Measurements from ENCODE around the gene PAM16. TPM values are rescaled to one million over a fixed set of nuclear protein-coding genes. Genes with fewer than 3 reads are reported as not detected.

PAM16 gene
- total and polyA plus RNA-seq, 2 of the 8 experiments (the other 6 are each of a cell fraction or from before 2014, with no cell fraction given) = 78.3 to 198 TPM

- ChIA-PET CTCF (ENCODE audit: partially characterized antibody) (interaction anchor here (0.7 to 17.1 kb wide), 23 partner anchors 9 to 132 kb away, joined by 3 to 211 read pairs (median 6); partner anchors contain the start of gene CORO7), POLR2A (ENCODE audit: partially characterized antibody) (interaction anchor here (0.6 to 16.2 kb wide), 9 partner anchors 9 to 157 kb away, joined by 3 to 154 read pairs (median 5); partner anchors contain the start of genes PAM16 and TFAP4)
- Histone ChIP-seq H3K9ac (replicated peaks in 1 of 4; ENCODE audit: extremely low read depth in 1 of 4, low read depth in 3 of 4, low read length in 3 of 4) (no peak overlapping the region; a peak in 1 of 7 replicates), H3K79me1 (ENCODE audit: low read depth, low read length) (peaks cover 7% of the 10 kb centered on the region), H2BK12ac (ENCODE audit: low read depth, low read length) (no peak overlapping the region), H3K36me3 (ENCODE audit: control insufficient read depth in 2 of 4, insufficient read depth in 4 of 4, low read length in 3 of 4) (peaks cover 0 to 6% (median 0%) of the 10 kb centered on the region in 4 experiments; a peak in 3 of 8 replicates), H2BK5ac (ENCODE audit: low read depth, low read length) (no peak overlapping the region), H3K4me3 (ENCODE audit: extremely low read depth in 1 of 4, insufficient read depth in 2 of 4, low read depth in 3 of 4, low read length in 4 of 4) (no peak overlapping the region), H4K91ac (replicated peaks; ENCODE audit: insufficient read length, low read length) (no peak overlapping the region), H3K4me1 (replicated peaks in 1 of 4; ENCODE audit: control insufficient read depth in 3 of 4, insufficient read depth in 4 of 4, low read length in 3 of 4) (peaks cover 5 to 12% (median 9%) of the 10 kb centered on the region in 4 experiments), H4K8ac (ENCODE audit: extremely low read depth, insufficient read depth, low read length) (no peak overlapping the region), H3K79me2 (ENCODE audit: control insufficient read depth in 1 of 2, insufficient read depth in 2 of 2, low read length in 2 of 2) (peaks cover 0 to 9% of the 10 kb centered on the region in 2 experiments; a peak in 2 of 4 replicates), H2AFZ (ENCODE audit: low read length) (no peak overlapping the region), H4K5ac (ENCODE audit: insufficient read length, low read depth, low read length) (no peak overlapping the region), H3K27ac (ENCODE audit: low read depth, low read length) (no peak overlapping the region), H3K9me3 (ENCODE audit: insufficient read depth in 2 of 2, low read depth in 1 of 2, low read length in 1 of 2) (no peaks in the 10 kb centered on the region), H4K20me1 (replicated peaks in 1 of 2; ENCODE audit: control insufficient read depth in 1 of 2, insufficient read depth in 2 of 2, low read length in 2 of 2) (peaks cover 3 to 19% of the 10 kb centered on the region in 2 experiments), H3K56ac (replicated peaks; ENCODE audit: insufficient read length, low read depth, low read length) (no peak overlapping the region), H3K27me3 (replicated peaks in 1 of 4; ENCODE audit: control insufficient read depth in 3 of 4, extremely low read depth in 1 of 4, insufficient read depth in 3 of 4, low read length in 3 of 4) (no peaks in the 10 kb centered on the region), H3K23ac (ENCODE audit: insufficient read length) (no peak overlapping the region), H2BK20ac (ENCODE audit: low read length) (no peak overlapping the region), H3K4me2 (ENCODE audit: insufficient read depth in 1 of 2, low read depth in 2 of 2, low read length in 2 of 2) (no peak overlapping the region), H3K18ac (ENCODE audit: extremely low read depth, low read length) (no peak overlapping the region), H2BK15ac (ENCODE audit: low read length) (no peak overlapping the region), H2BK120ac (replicated peaks; ENCODE audit: low read depth, low read length) (no peak overlapping the region), H3K14ac (ENCODE audit: insufficient read length) (no peak overlapping the region), H2AK5ac (ENCODE audit: low read depth, low read length) (no peak overlapping the region), H3K23me2 (ENCODE audit: low read depth, low read length) (peaks cover 3% of the 10 kb centered on the region; the same call in 1 of the 2 replicates), H3K4ac (replicated peaks; ENCODE audit: insufficient read length, low read depth, low read length) (no peak overlapping the region)
- WGBS, 2 experiments (ENCODE audit: extremely low coverage in 1 of 2, insufficient coverage in 1 of 2, insufficient read length in 1 of 2, insufficient replicate concordance in 2 of 2, low coverage in 1 of 2, low lambda C conversion rate in 2 of 2, missing lambda C conversion rate in 1 of 2) = 98% methylated on average over 14 of the region's 14 CpGs; no CpG with 5 or more reads in 1 of the 2 experiments
- DNase-seq (ENCODE audit: low read depth in 1 of 2, low spot score in 2 of 2) (no peak), FAIRE-seq (no peak)
- TF ChIP-seq TAF7 (optimal IDR thresholded peaks at IDR 0.05; ENCODE audit: borderline replicate concordance, low read depth, low read length) = no peak
- TF ChIP-seq KDM1A (IDR thresholded peaks at IDR 0.05; ENCODE audit: borderline replicate concordance, low read length) = no peak
- no peak for TF ChIP-seq RNF2 (IDR thresholded peaks at IDR 0.05; ENCODE audit: borderline replicate concordance, low read depth, low read length, missing control alignments, poor library complexity, severe bottlenecking)
- no peak for TF ChIP-seq CHD2 (IDR thresholded peaks at IDR 0.05; ENCODE audit: low read length)
- TF ChIP-seq FOSL1 (IDR thresholded peaks at IDR 0.05; ENCODE audit: insufficient read depth, low read depth, low read length) = no peak
- TF ChIP-seq TEAD4 (IDR thresholded peaks at IDR 0.05; ENCODE audit: low read depth, low read length) = no peak
- TF ChIP-seq TAF1 (IDR thresholded peaks at IDR 0.05; ENCODE audit: low read depth, low read length) = no peak
- no peak for TF ChIP-seq SIN3A (conservative IDR thresholded peaks at IDR 0.05 in 1 of 2, IDR thresholded peaks at IDR 0.05 in 1 of 2; ENCODE audit: low read depth in 1 of 2, low read length in 2 of 2)
- TF ChIP-seq BACH1 (IDR thresholded peaks at IDR 0.05; ENCODE audit: low read length) = no peak
- TF ChIP-seq PHF8 (conservative IDR thresholded peaks at IDR 0.05; ENCODE audit: low read depth, low read length) = no peak
- no peak for TF ChIP-seq SIX5 (IDR thresholded peaks at IDR 0.05; ENCODE audit: low read depth, low read length)
- TF ChIP-seq ASH2L (IDR thresholded peaks at IDR 0.05; ENCODE audit: low read length) = no peak
- no peak for TF ChIP-seq CHD1 (IDR thresholded peaks at IDR 0.05; ENCODE audit: low read depth, low read length)
- no peak for TF ChIP-seq RAD21 (IDR thresholded peaks at IDR 0.05 in 1 of 2, conservative IDR thresholded peaks at IDR 0.05 in 1 of 2; ENCODE audit: low read depth in 2 of 2, low read length in 2 of 2)
Measured at GRCh38 chr16:4332083-4332482, 19.0 kb downstream of the PAM16 start.
